Thoracic aorta (tissue), 2 donors: Measurements from ENCODE around the gene ZNHIT1. TPM values are rescaled to one million over a fixed set of nuclear protein-coding genes. Genes with fewer than 3 reads are reported as not detected.

Source experiments
- ATAC-seq: fragments of 150-250 bp; one replicate; pipeline ENCODE4 v1.8.0; 2017; ENCODE audit warnings: low read depth; ENCODE audit not compliant: insufficient number of reproducible peaks, low FRiP score
- DNase-seq: peaks from one replicate; pipeline ENCODE4 v3.0.0-alpha.2; 2020; ENCODE audit warnings: low spot score
- H3K27ac ChIP-seq, 2 donors: fragments of 200-600 bp; sonication (generic); 1 replicate in 1 of 2; 2 replicates in 1 of 2; pipeline ENCODE4 v1.5.1; 2016; ENCODE audit warnings: mild to moderate bottlenecking in 2 of 2, moderate library complexity in 2 of 2
- H3K27me3 ChIP-seq: fragments of 200-600 bp; sonication (generic); replicated peaks from 2 replicates; pipeline ENCODE4 v1.6.0; 2016; ENCODE audit warnings: mild to moderate bottlenecking; ENCODE audit not compliant: insufficient read depth
- H3K36me3 ChIP-seq: fragments of 200-600 bp; sonication (generic); one replicate; pipeline ENCODE4 v1.5.1; 2016
- H3K4me1 ChIP-seq, 2 donors: fragments of 200-600 bp; sonication (generic); 1 replicate in 1 of 2; 2 replicates in 1 of 2; pipeline versions ENCODE4 v1.5.1 to v1.6.0; 2016; ENCODE audit warnings: low read depth in 2 of 2, mild to moderate bottlenecking in 1 of 2; ENCODE audit not compliant: control insufficient read depth in 1 of 2
- H3K4me3 ChIP-seq: fragments of 200-600 bp; sonication (generic); 2 replicates; pipeline ENCODE4 v1.5.1; 2016; ENCODE audit warnings: mild to moderate bottlenecking
- H3K9me3 ChIP-seq: fragments of 200-600 bp; sonication (generic); 2 replicates; pipeline ENCODE4 v1.5.1; 2016
- total RNA-seq, 2 donors: library from RNA; depleted of rRNA; stranded (reverse); fragments of >200 nt; gene quantifications; one replicate each; pipeline versions ENCODE4 v1.1.0 to v1.2.3, GENCODE V29; 2016
- TF ChIP-seq, protein P1 (sequence below): fragments of 200-600 bp; sonication (generic); IDR thresholded peaks from one replicate; pipeline ENCODE4 v1.5.1; 2019; ENCODE audit warnings: antibody characterized with exemption

ZNHIT1 gene
- total RNA-seq, 2 donors from 2014 or later: 43.7 to 53.2 TPM

DNA sequence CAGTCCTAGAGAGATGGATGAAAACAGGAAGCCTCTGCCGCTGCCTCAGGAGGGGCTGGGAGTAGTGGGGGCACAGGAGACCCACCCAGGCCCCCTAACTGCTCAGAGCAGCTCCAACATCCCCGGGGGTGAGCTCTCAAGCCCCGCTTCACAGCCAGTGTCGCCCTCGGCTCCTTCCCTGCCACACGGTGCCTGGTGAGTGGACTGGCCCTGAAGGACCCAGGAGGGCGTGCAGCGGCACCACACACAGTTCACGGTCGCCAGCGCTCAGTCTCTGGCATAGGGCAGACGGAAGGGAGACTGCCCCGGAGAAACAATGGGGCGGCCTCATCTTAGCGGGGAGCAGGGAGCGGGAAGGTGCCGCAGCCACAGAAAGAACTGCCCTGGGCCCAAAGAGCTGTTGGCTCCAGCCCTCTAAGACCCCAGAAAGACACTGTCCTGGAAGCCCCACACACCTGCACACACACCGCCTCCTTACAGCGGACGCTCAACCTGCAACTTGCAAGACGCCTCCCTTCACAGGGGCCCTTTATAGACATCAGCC is 18.4 kb downstream of the ZNHIT1 start:
- peaks cover 0 to 4% of the 10 kb centered on the region in 2 donors for H3K4me1 ChIP-seq
- H3K4me3 ChIP-seq: no peak overlapping the region
- peaks cover 25% of the 10 kb centered on the region for H3K36me3 ChIP-seq

GRCh38 chr7:101237206-101238067 is 19.5 kb downstream of the ZNHIT1 start, which contains the start of gene CLDN15:
TSS of gene CLDN15 (minus strand) at chr7:101237802. CDS start at chr7:101237581, 221 bp downstream.
- TF ChIP-seq, protein P1, sequence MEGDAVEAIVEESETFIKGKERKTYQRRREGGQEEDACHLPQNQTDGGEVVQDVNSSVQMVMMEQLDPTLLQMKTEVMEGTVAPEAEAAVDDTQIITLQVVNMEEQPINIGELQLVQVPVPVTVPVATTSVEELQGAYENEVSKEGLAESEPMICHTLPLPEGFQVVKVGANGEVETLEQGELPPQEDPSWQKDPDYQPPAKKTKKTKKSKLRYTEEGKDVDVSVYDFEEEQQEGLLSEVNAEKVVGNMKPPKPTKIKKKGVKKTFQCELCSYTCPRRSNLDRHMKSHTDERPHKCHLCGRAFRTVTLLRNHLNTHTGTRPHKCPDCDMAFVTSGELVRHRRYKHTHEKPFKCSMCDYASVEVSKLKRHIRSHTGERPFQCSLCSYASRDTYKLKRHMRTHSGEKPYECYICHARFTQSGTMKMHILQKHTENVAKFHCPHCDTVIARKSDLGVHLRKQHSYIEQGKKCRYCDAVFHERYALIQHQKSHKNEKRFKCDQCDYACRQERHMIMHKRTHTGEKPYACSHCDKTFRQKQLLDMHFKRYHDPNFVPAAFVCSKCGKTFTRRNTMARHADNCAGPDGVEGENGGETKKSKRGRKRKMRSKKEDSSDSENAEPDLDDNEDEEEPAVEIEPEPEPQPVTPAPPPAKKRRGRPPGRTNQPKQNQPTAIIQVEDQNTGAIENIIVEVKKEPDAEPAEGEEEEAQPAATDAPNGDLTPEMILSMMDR: no peak
- H3K4me1 ChIP-seq: peaks cover 3 to 11% of the 10 kb centered on the region in 2 donors
- no peaks in the 10 kb centered on the region for H3K9me3 ChIP-seq
- H3K4me3 ChIP-seq: peak within 1 kb of the TSS; percentile 31
- H3K36me3 ChIP-seq: peaks cover 25% of the 10 kb centered on the region
- H3K27me3 ChIP-seq: no peaks in the 10 kb centered on the region
- peak within 1 kb of the TSS in 1 of 2 donors; percentile 48 for H3K27ac ChIP-seq
- no peak for ATAC-seq
- DNase-seq: no peak

More for the DNA sequence above, 18.4 kb downstream of the ZNHIT1 start:
- ATAC-seq: no peak
- TF ChIP-seq, protein P1: no peak
- Histone ChIP-seq H3K27ac (no peak overlapping the region), H3K9me3 (no peaks in the 10 kb centered on the region), H3K27me3 (no peaks in the 10 kb centered on the region)
- no peak for DNase-seq

GRCh38 chr7:101238226-101239182 is 20.5 kb downstream of the ZNHIT1 start:
- DNase-seq: no peak
- Histone ChIP-seq H3K27ac (peak overlapping the region in 1 of 2 donors; percentile 48), H3K4me3 (no peak overlapping the region), H3K4me1 (peaks cover 6 to 18% of the 10 kb centered on the region in 2 donors), H3K9me3 (no peaks in the 10 kb centered on the region), H3K36me3 (peaks cover 25% of the 10 kb centered on the region), H3K27me3 (no peaks in the 10 kb centered on the region)
- ATAC-seq: no peak
- TF ChIP-seq, protein P1: no peak

- peaks cover 10 to 24% of the 10 kb centered on the region in 2 donors for H3K4me1 ChIP-seq
- ATAC-seq: no peak
- TF ChIP-seq, protein P1: no peak
- H3K9me3 ChIP-seq: no peaks in the 10 kb centered on the region
- peaks cover 25% of the 10 kb centered on the region for H3K36me3 ChIP-seq
- no peaks in the 10 kb centered on the region for H3K27me3 ChIP-seq
- H3K27ac ChIP-seq: no peak overlapping the region
- DNase-seq: no peak
- no peak overlapping the region for H3K4me3 ChIP-seq
These were observed 21.4 kb downstream of the ZNHIT1 start for GRCh38 chr7:101239191-101239950.
